GM18909 (cell line): ENCODE data around the gene TIPIN.
"Not testable (repeated sequence)": the region's sequence is repeated elsewhere in the genome, so short reads cannot be mapped to it uniquely, and the experiment has no call there.

Experiments used
- ATAC-seq: cut with Tn5 transposase; IDR thresholded peaks from one replicate; pipeline ENCODE4 v1.9.1; 2021; ENCODE audit warnings: mild to moderate bottlenecking; ENCODE audit not compliant: unreplicated experiment, poor library complexity

Gene TIPIN

DNA sequence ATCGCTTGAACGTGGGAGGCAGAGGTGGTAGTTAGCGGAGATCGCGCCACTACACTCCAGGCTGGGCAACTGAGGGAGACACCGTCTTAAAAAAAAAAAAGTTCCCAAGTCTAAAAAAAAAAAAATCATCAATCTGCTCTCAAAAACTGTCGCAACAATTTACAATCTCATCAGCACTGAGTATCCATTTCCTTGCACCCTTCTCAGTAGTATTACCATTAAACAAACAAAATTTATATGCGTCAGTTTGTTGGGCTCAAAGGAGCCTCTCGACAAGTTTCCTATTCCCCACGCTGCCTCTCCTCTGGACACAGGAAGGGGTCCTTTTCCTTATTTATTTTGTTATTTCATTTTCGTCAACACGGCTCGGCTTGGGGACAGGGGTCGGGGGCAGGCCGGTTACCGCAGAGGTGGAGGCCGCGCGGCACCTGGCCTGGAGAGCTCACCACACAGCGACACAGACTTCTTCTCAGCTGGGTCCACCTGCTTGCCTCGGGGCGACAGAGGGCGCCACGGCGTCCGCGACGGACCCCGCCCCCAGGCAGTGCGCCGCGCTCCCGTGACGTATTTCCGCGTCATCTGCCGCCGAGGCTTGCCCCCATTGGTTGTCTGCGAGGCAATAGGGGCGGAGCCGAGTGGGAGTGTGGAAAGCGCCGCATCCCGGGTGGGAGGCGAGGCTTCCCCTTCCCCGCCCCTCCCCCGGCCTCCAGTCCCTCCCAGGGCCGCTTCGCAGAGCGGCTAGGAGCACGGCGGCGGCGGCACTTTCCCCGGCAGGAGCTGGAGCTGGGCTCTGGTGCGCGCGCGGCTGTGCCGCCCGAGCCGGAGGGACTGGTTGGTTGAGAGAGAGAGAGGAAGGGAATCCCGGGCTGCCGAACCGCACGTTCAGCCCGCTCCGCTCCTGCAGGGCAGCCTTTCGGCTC is 30.0 kb upstream of the TIPIN start, which contains the start of gene MAP2K1:
Gene MAP2K1 (plus strand): TSS at position 709 of the 920 bp plus-strand sequence. CDS start 436 bp downstream, outside the sequence.
- peak; percentile 79 for ATAC-seq

DNA sequence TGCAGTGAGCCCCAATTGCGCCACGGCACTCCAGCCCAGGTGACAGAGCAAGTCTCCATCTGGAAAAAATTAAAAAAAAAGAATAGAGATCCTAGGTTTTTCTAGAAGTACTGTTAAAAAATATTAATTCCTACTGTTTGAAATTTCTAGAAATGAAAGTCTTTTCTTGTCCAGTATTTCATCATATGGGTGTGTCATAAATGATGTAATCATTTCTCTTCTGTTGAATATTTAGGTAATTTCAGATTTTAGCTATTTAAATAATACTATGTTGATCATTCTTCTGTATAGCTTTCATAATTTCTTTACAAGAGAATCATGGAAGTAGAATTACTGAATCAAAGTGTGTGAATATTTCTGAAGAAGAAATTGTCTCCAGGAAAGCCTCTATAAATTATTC is 24.9 kb upstream of the TIPIN start:
- ATAC-seq: not testable (repeated sequence)

DNA sequence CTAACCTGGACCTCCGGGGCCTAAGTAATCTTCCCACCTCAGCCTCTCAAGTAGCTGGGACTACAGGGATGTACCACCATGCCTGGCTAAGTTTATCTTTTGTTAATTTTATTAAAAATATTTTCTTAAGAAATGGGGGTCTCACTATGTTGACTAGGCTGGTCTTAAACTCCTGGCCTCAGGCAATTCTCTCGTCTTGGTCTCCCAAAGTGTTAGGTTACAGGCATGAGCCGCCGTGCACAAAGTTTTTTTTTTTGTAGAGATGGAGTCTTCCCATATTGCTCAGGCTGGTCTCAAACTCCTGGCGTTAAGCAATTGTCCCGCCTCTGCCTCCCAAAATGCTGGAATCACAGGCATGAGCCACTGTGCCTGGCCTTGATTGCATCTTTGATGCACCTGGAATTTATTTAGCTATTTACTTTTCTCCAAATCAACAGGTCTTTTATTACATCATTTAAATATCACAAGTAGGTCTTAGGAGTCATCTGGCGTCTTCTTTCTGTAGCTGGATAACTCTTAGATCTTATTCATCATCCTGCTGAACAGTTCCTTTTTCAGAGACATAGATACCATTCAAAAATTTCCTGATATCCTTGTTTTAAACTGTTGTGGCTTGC is 22.4 kb upstream of the TIPIN start:
- no peak for ATAC-seq

DNA sequence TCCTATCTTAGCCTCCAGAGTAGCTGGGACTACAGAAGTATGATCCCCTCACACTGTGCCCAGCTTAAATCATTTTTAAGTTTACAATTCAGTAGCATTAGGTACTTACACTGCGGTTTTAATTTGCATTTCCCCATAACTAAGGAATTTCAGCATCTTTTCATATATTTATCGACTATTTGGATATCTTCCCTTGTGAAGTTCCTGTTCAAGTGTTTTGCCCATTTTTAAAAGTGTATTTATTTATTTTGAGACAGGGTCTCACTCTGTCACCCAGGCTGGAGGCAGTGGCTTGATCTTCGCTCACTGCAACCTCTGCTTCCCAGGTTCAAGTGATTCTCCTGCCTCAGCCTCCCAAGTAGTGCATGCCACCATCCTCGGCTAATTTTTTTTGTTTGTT is 17.7 kb upstream of the TIPIN start:
- ATAC-seq: no peak

DNA sequence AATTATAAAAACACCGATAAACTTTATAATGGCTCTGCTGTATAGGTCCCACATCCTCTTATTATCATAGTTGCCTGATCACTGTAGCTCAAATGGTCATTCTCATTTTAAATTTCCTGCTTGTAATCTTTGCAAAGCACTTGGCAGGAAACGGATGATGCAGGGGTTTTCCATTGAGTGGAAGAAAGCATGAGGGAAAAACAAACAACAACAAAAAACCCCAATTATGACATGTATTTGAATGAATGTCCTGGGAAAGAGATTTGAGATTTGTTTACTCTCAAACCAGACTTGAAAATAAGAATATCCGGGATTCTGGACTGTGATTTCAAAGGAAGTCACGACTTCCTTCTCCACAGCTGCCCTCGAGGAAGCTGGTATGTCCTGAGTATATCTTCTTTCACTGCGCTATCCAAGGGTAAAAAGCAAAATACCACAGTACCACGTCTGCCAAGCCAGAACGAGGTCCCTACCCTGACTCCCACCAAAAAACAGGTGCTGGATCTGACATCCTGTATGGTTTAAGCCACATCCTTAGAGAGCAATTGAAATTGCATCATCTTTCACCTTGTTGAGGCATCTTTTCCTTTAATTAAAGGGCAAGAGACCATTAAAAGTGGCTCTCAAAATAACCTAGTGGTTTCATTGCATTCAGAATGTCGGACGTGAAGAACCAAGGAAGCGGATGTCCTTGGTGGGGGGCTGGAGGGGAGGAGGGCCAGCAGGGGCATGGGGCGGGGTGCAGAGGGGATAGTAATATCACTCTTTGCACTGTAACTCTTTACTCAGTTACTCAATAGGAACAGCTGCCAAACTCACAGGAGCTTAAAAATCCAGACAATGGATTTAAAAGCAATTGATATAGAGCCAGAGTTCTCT is 13.5 kb upstream of the TIPIN start:
- ATAC-seq: no peak

DNA sequence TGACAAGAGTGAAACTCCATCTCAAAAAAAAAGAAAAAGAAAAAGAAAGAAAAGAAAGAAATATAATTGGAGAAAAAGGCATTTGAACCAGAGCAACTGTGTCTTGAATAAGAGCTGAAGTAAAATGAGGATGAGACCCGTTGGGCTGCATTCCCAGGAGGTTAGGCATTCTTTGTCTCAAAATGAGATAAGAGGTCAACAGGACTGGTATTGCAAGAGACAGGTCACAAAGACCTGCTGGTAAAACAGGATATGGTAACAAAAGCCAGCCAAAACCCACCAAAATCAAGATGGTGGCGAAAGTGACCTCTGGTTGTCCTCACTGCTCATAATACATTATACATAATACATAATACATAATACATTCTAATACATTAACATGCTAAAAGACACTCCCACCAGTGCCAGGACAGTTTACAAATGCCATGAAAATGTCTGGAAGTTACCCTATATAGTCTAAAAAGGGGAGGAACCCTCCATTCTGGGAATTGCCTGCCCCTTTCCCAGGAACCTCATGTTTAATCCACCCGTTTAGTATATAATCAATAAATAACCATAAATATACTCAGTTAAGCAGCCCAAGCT is 8.6 kb upstream of the TIPIN start:
- ATAC-seq: no peak

DNA sequence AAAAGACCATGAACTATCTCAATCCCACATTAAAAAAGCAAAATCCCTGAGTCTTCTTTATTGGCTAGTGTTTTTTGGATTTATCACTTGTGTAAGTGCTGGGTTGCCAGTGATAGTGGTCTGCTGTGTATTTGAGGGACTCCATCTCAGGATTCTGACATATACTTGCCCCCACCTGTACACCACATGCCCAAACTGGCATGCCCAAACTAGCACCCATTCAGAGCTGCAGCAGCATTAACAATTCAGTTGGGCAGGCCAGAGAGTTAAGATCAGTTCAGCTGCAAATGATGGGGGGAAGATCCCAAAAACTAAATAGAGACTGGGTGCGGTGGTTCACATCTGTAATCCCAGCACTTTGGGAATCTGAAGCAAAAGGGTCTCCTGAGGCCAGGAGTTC is 6.3 kb upstream of the TIPIN start:
- no peak for ATAC-seq

DNA sequence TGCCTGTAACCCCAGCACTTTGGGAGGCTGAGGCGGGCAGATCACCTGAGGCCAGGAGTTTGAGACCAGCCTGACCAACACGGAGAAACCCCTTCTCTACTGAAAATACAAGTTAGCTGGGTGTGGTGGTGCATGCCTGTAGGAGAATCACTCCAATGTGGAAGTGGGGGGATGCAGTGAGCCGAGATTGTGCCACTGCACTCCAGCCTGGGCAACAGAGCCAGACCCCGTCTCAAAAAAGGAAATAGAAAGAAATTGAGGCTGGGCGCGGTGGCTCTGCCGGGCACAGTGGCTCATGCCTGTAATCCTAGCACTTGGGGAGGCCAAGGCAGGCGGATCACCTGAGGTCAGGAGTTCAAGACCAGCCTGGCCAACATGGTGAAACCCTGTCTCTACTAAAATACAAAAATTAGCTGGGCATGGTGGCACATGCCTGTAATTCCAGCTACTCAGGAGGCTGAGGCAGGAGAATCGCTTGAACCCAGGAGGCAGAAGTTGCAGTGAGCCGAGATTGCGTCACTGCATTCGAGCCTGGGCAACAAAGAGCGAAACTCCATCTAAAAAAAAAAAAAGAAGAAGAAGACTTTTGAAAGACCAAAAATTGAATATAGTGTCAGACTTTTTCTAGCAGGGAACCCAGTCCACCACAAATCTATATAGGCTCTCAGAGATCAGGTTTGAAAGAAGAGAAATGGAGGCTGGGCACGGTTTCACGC is 5.4 kb upstream of the TIPIN start:
- ATAC-seq: not testable (repeated sequence)

DNA sequence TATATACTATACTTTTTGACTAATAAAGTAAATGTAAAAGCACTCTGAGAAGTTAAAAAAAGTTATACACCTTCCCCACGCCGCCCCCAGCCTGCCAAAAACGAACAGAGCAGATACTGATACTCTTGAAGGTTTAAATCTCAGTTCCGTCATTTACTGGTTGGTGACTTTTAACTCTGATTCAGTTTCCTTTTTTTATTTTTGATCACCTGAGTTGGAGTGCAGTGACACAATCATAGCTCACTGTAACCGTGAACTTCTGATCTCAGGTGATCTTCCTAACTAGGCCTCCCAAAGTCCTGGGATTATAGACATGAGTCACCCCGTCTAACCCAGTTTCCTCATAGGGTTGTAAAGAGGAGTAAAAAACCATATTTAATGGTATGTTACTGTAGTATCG is 3.3 kb upstream of the TIPIN start:
- ATAC-seq: no peak

DNA sequence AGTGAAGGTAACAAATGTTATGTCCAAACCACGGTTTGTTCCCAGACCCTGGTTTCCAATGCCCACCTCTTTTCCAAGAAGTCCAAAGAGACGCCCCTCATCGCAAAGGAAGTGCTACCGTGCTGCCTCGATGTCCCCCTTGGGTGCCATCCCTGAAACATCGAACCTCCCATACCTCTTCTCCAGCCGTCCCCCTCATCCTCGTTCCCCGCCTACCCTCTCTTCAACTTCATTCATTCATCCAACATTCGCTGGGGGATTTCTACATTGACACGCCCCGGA is 467 bp downstream of the TIPIN start:
- no peak for ATAC-seq

DNA sequence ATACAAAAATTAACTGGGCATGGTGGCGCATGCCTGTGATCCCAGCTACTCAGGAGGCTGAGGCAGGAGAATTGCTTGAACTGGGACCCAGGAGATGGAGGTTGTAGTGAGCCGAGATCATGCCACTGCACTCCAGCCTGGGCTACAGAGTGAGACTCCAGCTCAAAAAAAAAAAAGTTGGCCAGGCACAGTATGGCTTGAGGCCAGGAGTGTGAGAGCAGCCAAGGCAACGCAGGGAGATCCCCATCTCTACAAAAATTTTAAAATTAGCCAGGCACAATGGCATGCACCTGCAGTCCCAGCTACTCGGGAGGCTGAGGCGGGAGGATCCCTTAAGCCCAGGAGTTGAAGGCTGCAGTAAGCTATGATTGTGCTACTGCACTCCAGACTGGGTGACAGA is 8.0 kb downstream of the TIPIN start:
- not testable (repeated sequence) for ATAC-seq

DNA sequence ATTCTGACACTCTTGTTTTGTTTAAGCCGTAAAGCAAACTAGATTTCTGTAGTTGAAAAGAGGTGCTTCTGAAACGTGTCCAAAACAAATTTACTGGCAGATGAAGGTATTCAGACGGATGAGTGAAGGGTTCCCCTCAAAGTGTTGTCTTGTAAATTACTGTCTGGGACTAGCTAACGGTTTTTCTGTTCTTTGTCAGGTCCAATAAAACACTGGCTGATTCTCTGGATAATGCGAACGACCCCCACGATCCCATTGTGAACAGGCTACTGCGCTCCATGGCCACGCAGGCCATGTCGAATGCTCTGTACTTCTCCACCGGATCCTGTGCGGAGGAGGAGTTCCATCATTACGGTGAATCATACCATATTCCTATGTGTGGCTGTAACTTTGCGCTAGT is 27.7 kb downstream of the TIPIN start:
- ATAC-seq: no peak

DNA sequence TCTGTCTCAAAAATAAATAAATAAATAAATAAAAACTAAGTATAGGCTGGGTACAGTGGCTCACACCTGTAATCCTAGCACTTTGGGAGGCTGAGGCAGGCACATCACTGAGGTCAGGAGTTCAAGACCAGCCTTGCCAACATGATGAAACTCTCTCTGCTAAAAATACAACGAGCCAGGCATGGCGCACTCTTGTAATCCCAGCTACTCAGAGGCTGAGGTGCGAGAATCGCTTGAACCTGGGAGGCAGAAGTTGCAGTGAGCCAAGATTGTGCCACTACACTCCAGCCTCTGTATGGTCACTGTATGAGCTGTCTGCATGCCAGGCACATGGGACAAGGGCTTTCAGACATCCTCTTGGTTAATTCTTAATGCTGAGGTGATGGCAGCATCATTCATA is 28.7 kb downstream of the TIPIN start:
- no peak for ATAC-seq

DNA sequence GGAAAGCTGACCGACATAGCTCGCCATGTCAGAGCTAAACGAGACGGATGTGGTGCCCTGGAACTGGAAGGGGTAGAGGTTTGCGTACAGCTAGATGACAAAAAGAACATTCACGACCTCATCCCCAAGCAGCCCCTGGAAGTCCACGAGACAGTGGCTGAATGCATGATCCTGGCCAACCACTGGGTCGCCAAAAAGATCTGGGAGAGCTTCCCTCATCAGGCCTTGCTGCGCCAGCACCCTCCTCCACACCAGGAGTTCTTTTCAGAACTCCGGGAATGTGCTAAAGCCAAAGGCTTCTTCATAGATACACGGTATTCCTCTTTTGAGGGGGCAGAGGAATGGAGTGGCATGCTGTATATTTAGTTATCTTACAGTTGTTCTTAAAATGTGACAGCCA is 30.4 kb downstream of the TIPIN start:
- no peak for ATAC-seq

DNA sequence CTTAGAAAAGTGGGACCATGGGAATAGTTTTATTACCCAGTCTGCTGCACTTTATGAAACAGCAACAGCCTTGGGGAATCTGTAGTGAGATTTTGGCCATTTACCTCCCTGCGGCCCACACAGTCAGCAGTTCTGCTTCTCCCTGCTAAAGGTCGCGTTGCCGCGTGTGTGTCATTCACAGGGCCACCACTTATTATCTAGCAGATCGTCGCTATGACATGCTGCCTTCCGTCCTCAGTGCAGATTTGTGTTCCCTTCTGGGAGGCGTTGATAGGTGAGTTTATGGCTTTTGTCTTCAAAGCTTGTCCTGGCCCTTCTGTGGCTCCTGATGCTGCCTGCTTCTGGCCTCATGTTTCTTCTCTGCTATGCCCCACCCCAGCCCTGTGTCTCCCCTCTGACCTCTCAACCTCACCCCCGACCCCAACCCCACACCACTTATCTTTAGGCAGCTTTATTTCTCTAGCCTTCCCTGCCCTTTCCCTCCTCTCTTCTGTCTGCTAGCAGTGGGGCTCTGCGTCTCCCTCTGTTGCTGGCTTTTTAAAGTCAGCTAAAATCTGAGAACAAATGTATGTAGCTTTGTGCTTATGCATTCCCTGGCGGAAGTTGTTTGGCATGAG is 33.1 kb downstream of the TIPIN start:
- no peak for ATAC-seq

DNA sequence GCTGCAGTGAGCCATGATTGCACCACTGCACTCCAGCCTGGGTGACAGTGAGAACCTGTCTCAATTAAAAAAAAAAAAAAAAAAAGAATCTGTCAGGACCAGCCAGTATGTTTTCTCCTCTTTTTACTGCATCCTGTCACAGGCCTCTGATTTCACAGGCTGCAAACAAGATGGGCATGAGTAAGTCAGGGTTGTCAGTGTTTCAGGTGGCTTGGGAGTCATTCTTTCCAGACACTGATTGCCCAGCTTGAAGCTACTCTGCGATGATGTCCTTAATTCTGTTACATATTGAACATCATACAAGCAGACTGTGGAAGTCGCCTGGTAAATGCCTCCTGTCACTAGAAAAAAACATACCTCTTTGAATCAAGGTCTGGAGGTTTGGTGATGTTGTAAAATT is 44.3 kb downstream of the TIPIN start:
- no peak for ATAC-seq

DNA sequence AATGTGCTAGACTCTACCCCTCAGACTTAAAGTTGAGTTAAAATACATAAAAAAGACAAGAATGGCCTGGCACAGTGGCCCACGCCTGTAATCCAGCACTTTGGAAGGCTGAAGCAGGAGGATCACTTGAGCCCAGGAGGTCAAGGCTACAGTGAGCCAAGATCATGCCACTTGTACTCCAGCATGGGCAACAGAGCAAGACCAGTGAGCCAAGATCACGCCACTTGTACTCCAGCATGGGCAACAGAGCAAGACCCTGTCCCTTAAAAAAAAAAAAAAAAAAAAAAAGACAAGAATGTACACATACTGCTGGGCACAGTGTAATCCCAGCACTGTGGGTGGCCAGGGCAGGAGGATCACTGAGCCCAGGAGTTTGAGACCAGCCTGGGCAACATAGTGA is 45.7 kb downstream of the TIPIN start:
- ATAC-seq: no peak

DNA sequence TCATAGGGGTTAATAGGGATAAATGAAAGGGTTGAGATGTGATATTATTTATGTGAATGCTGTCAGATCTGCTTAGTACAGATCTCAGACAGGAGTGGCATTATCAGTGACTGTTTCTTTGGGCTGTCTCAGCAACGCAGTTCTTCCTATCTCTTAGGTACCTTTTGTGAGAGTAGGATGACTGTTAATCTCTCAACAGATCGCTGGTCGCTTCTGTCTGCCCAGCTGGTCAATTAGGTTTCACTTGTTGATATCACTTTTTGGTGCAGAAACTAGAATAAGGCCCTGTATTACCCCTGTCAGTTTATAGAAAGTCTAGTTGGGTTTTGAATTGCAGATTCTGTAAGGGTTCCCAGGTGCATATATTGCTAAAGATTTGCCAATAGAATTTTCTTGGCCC is 46.7 kb downstream of the TIPIN start:
- ATAC-seq: no peak

DNA sequence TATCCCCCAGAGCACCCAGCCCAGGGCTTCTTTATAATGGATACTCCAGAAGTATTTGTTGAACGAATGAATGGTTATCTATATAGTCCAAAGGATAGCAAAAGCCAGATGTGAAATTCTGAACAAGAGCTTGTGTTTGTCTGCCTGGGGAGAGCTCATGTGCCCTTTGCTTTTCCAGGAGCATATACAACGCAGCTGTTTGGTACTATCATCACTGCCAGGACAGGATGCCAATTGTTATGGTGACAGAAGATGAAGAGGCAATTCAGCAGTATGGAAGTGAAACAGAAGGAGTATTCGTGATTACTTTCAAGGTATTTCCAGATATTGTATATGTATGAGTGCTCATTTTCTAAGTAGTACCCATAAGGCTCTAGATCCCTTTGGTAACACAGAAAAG is 48.0 kb downstream of the TIPIN start:
- ATAC-seq: no peak

DNA sequence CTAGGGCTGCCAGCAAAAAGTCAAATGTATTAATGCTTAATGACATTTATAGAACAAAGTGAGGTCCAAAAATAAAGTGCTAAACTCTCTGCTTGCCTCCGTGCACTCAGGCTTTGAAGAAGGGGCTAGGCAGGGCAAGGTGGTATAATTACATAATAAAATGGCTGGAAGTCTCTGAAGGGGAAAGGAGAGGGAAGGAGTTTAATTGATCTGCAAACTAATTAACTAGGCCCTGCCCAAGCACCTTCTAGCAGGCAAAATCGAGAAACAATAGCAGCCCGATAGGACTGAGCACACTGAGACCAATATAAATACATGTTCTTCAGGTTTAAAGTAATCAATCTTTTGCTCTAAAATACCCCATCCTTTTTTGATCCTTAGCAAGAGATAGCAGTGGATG is 50.1 kb downstream of the TIPIN start:
- no peak for ATAC-seq
